ENCODE data around the gene SERTAD2.

- TF ChIP-seq POLR2AphosphoS5 (IDR thresholded peaks at IDR 0.05; ENCODE audit: low read depth): no peak
- TF ChIP-seq CTCF (conservative IDR thresholded peaks at IDR 0.05; ENCODE audit: low read depth in 2 of 2): no peak
- no peak for TF ChIP-seq EZH2 (IDR thresholded peaks at IDR 0.05; ENCODE audit: low read depth, unreplicated experiment)
- TF ChIP-seq JUNB (IDR thresholded peaks at IDR 0.05; ENCODE audit: unreplicated experiment): no peak
- TF ChIP-seq EZH2phosphoT487 (IDR thresholded peaks at IDR 0.05; ENCODE audit: unreplicated experiment): no peak
- no peak for TF ChIP-seq CREB1 (CRISPR knock-in tag; IDR thresholded peaks at IDR 0.05; ENCODE audit: low read depth)
- no peak for TF ChIP-seq REST (IDR thresholded peaks at IDR 0.05; ENCODE audit: unreplicated experiment)
- no peak for TF ChIP-seq ZNF331 (CRISPR knock-in tag; IDR thresholded peaks at IDR 0.05; ENCODE audit: low read depth)
- no peak for TF ChIP-seq ETS1 (IDR thresholded peaks at IDR 0.05)
- TF ChIP-seq STAT1 (IDR thresholded peaks at IDR 0.05; ENCODE audit: unreplicated experiment): no peak
- TF ChIP-seq NANOG (IDR thresholded peaks at IDR 0.05; ENCODE audit: borderline replicate concordance): no peak
These were observed 46.6 kb upstream of the SERTAD2 start for GRCh38 chr2:64700133-64700809.

All from GM23338 (cell line).